HL-60/S4 treated with phorbol 12-myristate 13-acetate at 8.2 ng/mL for 4 days and 3 days (cell line): Measurements from ENCODE around the gene DLX5.

Experiments used
- in situ Hi-C: fragments of 300-500 bp; cut with MboI; formaldehyde crosslinking; loops from 2 replicates; pipeline ENCODE4 v1.15.0; 2022; ENCODE audit warnings: low sequenced_read_pairs

DLX5 gene

DNA sequence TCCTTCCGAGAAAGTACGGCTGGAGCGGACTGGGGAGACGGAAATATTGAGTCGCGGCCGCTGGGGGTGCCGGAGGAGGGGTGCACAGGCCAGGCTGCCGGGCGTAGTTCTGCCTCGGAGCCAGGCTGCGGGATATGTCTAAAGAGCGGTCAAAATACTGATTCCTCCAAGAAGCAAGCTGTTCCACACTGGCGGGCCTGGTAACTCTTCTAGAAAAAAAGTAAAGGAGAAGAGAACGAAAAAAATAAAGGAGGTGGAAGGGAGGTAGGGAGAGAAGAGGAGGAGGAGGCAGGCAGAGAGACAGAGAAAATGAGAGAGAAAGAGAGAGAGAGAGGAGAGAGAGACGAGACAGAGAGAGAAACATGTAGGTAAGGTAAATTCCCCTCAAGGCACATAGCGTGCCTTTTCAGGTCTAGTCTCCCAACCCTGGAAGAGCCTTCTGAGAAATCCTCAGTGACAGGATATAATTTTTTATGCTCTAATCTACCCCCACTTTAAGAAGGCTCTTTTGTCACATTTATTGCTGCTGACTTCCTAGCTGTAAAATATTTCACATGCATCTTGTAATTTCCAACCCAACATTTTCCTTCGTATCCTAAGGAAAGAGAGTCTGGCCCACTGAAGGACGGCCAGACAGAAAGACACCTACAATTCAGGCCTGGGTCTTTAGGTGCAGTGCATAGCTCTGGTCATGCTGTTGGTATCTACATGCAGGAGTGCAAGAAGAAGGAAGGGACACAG is 5.7 kb downstream of the DLX5 start:
- in situ Hi-C loops = no loop called here

DNA sequence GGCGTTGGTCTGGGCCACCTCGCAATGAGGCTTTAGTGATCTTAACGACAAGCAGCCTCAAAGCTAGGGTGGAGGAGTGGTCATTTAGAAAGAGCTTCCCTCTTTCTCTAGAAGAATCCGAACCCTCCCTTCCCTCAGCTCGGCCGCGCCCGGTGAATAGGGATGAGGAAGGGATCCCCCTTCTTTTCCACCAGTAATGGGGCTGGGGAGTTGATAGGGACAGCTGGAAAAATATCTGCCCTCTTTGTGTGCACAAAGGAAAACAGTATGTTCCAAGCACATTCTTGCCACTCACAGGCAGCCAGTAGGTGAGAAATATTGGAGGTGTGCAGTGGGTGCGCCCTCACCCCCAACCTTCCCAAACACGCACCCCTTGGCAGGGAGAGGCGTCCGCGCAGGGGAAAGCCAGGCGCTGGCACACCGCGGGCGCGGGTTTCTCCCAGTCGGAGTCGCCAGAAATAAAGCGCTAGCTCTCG is 6.5 kb downstream of the DLX5 start:
- in situ Hi-C loops = no loop called here

DNA sequence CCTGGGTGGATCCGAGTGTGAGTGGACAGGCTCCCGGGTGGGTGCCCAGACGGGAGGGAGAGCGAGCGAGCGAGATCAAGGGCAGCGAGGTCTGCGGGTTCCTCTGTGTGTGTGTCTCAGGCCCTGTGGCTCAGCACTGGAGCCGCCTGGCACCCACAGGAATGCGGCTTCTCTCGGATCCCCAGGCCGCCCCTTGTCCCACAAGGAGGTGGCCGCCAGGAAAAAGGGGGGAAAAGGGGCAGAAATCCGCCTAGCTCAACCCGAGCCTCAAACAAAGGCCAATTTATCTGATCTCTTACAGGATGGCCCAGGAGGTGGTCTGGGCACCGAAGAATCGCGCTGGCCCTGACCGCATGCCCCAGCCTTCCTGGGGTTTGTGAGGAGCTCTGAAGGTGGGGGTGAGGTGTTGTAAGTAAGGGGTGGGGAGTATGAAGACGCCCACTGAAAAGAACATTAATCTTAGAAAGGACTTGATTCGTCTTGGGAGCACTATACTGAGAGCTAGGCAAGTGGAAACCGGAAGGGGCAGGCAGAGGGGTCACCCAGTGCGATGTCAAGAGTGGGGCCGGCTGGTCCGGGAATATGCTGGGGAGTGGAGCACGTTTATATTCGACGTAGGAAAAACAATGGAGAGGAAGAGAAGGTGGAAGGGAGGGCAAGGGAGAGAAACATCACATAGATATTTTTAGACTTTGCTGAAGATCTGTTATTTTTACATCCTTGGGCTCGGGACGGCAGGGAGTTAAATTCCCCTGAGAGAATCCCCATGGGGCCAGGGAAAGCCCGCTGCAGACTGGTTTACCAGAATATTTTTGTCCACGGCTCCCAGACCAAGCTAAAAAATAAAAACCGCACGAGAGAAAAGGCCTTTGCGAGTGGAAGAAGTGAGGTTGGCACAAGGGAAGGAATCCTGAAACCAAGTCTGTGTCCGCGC is 7.2 kb downstream of the DLX5 start:
- in situ Hi-C loops = no loop called here

DNA sequence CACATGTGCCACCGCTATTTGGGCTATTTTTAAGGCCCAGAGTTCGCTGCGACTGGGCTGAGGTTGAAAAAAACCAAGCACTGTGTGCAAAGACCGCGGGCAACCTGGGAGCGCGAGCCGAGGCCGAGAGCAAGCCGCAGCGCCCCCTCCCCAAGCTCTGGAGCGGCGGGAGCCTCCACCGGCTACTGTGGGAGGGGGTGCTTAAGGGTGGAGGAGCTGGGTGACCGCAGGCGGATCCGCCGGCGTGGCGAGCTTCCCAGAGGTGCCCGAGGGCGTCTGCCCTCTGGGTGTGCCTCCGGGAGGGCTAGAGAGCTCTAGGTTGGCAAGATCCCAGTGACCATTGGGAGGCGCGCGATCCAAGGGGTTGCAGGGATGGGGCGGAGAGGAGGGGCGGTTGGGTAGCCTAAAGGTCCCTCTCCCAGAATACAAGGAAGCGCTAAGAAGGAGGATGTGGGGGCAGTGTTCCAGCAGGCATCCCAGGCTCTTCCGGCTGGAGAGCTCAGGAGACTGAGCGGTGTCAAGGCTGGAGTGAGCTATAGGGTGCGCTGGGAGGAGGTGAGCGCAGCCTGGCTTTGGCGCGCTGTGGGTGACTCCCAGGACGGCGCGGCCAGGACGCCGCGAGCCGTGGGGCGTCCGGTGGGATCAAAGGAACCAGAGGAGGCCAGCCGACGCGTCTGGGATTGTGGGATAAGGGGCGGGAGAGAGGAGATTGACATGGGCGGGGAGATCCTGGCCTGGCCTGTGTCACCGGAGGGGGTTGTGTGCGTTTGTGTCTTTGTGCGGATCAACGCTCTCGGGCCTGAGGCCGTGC is 8.0 kb downstream of the DLX5 start:
- in situ Hi-C loops = no loop called here

DNA sequence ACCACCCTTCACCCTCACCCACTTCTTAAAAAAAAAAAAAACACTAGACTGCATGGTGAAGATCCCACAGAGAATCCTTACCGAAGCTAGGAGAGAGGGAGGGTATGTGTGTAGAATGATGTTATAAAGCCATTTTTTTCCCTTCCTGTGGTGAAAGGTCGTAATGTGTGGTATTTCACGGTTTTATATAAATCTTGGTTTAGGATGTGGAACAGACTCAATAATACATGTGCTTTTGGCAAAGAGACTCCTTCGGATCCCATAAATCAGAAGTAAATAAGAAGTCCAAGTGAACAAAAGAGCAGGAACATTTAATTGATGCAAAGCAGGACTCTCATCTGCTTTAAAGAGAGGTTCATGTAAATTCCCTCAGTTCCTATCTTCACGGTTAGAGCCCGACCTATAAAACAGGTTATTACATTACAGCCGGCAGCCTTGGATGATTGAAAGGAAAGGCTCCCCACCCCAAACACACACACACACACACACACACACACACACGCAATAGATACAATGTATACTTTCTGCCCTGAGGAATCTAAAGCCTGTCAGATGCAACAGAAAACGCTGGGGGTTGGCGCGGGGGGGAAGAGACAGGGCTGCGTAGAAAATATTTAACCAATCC is 8.8 kb downstream of the DLX5 start:
- in situ Hi-C loops = no loop called here

DNA sequence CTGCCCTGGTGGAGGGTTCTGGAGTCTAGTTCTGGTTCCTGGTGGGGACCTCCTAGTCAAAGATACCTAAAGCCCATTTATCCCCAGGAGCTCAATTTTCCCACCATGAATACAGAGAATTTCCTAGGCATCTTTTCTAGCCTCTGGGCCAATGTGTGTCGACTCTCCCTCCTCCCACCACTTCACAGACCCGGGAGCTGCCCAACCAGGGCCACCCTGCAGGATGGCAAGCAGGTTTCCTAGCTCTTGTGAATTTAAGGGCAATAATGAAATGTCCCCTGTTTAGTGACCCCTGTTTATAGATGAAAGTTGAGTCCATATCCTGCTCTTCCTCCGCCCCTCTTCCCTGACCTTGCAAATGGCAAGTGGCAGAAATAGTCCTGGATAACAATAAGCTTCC is 9.4 kb downstream of the DLX5 start:
- in situ Hi-C loops = no loop called here

DNA sequence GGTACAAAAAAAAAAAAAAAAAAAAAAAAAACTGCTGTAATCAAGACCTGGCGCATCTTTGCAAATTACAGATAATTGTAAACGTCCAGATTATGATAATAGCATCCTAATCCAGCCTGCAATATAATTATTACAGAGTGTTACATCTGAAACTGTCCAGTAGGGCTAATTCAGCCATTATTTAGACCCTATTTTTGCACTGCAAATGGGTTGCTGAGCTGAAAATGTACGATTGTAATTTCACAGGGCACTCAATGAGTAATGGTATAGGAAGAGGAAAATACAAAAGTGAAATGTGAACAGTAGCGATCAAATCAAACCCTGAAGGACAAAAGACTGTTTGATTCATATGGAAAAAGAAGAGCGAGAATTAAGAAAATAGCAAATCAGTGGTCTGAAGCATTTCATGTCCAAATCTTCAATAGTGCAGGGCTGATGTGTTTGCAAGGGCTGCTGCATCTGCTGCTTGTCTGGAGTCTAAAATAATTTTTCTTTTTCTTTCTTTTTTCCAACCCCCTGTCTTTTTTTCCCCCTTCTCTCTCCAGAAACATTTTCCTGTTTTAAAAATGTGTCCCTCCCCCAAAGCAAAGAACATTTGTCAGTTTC is 10.4 kb downstream of the DLX5 start:
- in situ Hi-C loops = no loop called here

DNA sequence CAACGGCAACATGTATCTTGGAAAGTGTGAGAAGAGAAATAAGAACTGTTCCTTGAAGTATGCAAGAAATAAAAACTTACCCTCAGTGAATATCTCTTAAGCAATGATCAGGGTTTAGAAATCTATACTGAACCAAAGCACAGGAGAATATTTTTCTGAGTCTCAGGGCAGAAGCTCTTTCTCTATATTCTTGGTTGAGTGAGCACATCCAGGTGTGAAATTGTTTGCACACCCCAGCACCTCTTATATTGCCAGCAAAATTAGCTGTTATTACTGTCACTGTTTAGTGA is 10.8 kb downstream of the DLX5 start:
- in situ Hi-C loops = no loop called here

DNA sequence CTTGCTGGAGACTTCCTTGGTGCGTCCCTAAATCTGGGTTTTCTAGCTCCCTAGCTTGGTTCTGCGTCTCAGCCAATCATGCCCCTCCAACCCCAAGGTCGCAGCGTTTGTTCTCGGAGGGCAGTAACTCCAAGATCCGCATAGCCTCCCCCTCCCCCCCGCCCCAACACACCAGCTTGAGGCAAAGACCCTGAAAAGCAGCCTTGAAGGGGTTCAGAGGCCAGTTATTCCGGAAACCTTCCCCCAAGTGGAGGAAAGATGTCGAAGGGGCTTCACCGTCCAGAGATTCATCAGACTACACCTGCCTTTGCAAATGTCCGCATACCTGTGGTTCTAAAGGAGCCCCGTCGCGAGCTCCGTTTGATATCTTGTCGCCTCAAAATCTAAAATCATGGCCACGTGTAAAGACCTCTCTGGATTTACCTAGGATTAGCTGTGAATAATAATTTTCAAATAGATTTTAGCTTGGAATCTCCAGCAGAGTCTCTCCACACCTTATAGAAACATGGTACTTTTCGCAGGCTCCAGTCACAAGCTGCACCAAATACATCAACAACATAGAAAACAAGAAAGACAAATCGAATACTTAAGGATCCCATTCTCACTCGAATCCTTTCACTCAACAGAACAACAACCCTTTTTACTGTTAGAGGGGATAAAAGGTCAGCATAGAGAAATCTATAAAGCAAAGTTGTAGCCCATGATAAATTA is 11.3 kb downstream of the DLX5 start:
- in situ Hi-C loops = no loop called here

DNA sequence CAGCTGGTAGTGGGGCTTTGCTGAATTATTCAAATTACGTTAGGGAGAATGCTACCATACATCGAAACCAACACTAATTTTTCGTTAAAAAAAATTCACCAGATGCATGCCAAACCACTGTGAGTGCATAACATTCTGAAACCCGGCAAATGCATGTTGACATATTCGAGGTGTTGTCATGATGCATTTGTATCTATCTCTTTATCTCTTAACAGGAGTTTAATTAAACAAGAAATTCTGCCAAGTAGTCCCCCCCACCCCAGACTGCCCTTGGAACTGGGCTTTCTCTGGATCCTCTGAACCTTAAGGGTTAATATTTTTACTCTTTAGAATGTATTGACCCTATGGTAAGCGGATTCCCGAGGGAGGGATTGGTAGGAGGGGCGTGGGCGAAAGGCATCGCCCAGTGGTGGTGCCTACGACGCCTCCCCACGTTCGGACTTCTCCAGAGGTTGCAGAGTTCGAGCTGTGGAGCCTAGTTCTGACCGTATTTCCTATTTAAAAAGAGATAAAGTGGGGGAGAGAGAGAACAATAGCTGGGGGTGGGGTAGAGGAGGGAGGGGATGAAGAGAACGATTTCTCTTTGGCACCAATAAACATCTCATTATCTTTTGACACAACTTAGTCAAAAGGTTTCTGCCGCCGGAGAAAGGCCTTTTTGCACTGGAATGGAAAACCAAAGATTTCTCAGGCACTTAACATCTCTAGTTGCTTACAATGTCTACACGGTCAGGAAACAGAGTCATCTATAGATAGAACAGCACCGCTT is 12.1 kb downstream of the DLX5 start:
- in situ Hi-C loops = no loop called here

DNA sequence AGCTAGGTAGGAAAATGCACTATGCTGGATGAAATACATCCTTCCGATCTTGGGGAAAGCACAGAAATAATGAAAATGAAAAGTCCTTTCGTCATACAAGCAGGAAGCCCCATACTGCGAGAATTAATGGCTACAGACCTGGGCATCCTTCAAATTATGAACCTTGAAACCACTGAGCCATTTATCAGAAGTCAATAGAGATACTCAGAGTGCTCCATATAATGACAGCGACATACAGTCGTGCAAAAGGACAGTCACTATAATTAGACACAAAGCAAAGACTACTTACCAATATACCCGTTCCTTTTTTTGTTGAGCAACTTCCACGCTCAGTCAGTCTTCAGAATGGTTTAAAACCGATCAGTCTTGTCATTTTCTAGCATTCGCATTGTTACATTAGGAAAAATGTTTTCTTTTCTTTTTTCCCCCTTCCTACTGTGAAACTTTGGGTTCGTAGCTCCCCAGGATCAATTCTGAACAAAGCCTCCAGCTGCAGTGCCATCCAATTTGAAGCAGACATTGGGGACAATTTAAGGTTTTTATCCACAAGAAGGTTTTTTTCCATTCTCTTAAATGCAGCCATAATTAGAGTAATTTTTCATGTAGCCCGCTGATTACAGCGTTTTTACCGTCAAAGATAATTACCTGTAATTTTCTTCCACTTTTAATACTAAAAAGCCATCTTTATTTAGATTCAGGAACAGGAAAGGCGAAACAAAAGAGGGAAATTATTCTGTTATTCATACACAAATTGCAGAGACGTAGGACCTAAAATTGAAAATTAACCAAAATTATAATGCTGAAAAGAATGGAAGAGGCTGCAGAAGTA is 12.9 kb downstream of the DLX5 start:
- in situ Hi-C loops = no loop called here

DNA sequence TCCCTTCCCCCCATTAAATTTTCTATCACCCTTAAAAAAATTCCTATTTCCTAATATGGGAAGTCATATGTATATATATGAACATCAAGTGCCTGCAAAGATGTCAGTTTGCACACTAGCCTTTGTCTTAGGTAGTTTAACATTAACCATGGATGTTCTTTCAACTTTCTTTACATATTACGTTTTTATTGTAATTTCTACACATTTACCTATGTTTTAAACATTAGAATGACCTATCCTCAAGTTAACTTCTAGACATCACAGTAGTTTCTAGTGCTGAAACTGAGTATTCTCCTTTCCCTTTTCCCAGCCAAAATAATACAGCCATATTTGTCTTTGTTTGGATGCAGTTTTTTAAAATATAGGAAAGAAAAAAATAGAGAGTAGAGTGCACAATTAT is 13.5 kb downstream of the DLX5 start:
- in situ Hi-C loops = no loop called here

DNA sequence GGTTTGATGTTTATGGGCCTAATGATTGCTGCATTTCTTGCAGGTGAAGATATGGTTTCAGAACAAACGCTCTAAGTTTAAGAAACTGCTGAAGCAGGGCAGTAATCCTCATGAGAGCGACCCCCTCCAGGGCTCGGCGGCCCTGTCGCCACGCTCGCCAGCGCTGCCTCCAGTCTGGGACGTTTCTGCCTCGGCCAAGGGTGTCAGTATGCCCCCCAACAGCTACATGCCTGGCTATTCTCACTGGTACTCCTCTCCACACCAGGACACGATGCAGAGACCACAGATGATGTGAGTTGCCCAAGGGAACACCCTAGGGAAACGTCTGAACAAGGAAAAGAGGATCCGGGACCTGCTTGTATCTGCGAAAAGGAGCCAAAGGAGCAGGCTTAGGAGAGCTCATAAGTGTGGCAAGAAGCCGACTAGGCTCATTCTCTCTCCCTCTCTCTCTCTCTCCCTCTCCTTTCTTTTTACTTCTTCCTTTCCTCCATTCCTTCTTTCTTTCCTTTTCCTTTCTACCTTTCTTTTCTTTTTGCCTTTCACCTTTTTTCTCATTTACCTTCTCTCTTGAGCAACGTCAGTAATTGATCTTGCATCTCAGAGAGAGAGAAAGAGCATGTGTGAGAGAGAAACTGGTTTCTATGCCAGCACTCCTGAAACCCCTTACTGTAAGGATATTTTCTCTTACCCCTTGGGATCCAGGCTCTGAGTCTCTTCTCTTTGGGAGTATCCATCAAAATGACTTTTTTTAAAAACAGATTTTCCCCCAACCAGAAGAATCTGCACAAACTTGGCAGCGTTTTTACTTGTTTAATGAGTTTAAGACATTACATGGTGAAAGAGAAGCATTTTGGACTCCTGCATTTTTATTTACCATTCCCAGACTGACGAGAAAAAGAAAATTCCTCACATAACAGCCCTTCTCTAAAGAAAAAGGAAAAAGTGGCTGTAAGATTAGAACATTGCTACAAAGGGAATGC is 14.6 kb downstream of the DLX5 start:
- in situ Hi-C loops = no loop called here

DNA sequence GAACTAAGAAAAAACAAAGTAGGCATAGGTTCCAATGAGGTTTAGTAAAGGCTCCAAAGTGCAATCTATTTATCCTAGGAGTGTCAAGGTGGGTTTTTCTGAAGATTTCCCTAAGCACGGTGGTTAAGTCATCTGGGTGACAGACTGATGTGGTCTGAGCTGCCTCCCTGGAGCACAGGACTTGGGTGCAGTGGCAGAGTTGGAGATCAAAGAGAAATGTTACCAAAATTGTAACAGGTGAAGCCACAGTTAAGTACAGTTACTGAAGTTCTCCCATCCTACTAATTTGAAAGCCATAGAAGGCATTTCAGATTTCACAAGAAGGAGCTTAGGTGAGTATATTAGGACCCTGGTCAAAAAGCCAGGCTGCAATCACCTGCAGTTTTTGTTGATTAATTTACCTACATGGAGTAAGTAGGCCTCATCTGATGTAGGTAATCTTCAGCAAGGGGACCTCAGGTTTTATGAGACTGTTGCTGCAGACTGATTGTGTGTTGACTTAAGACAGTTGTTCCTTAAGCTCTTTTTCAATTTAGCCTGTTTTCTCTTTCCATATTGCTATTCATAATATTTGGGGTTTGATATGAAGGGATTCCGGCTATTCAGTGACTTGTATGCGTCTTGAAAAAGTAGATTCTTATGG is 16.2 kb downstream of the DLX5 start:
- in situ Hi-C loops = no loop called here

DNA sequence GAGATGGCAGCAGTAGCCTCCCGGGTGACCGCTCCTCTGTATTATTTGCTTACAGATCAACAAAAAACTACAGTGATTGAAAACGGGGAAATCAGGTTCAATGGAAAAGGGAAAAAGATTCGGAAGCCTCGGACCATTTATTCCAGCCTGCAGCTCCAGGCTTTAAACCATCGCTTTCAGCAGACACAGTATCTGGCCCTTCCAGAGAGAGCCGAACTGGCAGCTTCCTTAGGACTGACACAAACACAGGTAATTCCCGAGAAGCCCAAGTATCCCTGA is 17.1 kb downstream of the DLX5 start:
- in situ Hi-C loops = no loop called here

DNA sequence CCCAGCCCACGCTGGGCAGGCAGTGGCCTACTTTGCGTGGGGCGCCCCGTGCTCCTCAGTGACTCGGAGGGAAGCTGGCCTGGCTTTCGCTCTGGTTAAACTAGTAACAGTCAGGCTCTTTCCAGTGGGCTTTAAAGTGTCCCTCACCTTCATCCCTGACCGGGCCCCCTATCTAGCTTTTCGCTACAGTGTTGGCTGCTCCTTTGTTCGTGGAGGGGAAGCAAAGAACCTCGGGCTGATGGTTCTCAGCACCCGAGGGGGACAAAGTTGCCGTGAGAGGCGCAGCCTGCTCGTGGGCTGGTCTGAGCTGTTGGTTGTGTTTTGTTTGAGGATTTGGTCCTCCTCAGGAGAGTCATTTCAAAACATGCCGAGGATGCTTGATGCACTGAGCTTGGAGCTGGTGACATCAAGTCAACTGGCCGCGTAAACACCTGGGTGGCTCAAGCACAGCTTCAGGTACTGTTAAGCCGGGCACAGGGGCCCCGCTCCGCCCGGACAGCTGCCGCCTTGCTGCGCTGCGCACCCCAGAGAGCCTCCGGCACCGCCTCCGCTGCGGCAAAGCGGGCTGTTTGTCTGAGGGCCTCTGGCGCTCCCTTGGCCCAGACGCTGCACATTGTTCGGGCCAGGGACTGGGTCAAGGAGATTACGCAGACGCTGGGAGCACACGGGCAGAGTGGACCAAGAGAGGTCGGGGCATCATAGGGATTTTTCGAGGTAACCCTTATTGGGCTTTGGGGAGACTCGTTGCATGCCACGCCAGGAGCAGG is 17.6 kb downstream of the DLX5 start:
- in situ Hi-C loops = no loop called here
